ENCODE measurements around the gene PDE10A.
"Not testable (repeated sequence)": the region's sequence is repeated elsewhere in the genome, so short reads cannot be mapped to it uniquely, and the experiment has no call there.

PDE10A gene

DNA sequence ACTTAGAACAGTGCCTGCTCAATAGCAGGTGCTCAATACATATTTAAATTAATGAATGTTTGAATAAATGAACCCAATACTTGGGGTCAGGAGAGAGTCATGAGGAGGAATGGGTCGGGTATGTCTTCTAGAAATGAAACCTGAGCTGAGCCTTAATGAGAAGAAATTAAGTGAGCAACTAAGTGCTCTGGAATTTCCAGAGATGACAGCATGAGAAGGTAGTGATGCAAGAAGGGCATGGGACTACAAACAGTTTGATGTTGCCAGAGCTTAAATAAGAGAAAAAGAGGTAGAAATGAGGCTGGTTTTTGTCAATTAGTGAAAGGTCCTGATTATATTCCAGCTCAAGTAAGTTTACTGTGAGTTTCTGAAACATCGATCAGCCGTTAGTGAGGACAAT lies 82.9 kb downstream of the PDE10A start:
- no peak for DNase-seq

DNA sequence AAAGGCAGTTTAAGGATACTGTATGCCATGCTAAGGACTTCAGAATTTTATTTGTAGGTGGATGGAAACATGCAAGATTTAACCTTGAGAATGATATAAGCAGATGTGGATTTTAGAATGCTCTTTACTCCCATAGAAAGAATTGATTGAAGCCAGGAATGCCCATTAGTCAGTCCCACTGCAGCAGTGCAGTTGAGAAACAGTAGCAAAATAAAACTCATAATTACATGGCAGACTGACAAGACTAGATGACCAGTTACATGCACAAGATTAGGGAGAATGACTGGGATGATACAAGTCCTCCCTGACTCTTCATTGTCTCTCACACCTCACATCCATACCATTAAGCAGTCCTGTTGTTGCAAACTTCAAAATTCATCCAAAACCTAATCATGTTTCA lies 83.9 kb downstream of the PDE10A start:
- no peak for DNase-seq

DNA sequence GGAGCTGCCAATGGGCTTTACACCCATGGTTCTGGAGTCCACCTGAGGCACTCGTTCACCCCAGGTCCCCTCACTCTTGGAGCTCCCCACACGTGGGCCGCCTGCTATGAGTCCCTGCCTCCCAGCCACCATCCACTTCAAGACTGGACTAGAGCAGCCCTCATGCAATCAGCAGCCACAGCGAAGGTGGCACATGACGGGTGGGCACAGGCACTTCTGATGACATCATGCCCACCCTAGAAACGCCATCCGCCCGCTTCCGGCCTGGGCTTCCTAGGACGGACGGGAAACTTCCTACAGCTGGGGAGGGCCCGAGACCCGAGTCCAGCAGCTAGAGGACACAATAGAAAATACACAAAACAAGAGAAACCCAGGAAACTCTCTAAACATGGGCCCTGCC lies 85.5 kb downstream of the PDE10A start:
- DNase-seq = no peak

DNA sequence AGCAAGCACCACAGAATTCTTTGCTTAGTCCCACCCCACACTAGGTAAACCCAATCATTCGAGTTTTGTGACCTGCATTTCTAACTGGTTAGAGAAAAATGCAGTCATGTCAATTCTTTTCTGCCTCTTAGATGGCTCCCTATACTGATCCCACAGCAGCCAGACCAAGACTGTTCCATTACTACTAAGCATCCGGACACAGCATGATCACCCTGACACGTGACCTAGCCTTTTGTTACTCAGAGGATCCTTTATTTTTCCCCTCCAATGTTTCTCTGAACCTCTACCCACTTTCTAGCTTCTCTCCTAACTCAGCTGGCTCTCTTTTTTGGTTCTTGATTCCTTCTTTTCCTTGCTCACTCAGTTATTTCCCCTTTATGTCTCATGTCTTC lies 87.9 kb downstream of the PDE10A start:
- DNase-seq = no peak

DNA sequence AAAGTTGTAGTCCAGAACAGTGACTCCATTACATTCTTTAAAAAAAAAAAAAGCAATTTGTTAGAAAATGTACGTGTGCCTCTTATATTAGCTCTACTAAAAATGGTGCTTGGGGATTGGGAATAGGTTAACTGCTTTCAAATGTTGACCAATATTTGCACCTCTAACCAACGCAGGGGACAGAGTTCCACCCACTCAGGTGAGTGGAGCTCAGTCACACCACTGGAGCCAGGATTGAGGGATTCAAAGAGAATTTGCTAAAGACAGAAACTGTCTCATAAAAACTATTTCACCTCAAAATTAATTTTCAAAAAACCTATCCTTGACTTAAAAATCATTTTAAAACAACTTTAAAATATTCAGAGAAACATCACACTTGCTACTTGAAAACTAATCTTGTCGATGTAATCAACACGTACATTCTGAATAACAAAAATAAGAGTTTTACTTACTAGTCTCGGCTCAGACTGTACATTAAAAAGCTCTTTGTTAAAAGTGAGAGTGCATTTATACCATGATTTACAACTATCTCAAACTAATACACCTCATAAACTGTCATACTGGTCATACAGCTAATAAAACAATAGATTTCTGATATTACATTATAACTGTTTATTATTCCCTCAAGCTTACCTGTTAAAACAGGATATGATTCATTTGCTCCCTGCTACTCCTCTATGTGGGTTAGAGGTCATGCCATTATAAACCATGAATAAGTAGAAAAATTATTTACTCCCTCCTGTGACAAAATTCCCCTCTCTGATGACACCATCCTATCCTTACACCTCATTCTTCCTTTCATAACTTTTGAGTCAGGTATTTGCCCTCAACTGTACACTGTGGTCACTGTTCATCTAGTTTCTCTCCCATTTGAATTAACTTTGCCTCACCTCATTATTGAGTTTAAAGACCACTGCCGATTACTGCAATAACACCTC lies 88.6 kb downstream of the PDE10A start:
- DNase-seq = no peak

DNA sequence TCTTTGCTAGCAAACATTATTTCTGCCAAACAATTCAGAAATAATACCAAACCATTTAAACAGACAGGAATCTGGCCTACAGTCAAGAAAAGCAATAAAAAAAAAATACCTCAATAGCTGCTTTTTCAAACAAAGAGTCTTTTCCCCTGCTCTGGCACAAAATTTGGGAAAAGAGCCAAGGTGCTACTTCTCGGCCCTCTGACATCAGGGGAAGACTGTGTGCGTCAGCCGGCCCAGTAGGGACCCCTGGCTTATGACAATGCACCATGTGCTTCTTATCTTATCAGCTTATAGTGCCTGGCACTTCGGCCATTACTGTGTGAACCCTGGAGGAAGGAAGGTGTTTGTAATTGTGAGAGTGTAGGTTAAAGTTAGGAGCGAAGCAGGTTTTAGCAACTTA lies 89.4 kb downstream of the PDE10A start:
- DNase-seq = no peak

DNA sequence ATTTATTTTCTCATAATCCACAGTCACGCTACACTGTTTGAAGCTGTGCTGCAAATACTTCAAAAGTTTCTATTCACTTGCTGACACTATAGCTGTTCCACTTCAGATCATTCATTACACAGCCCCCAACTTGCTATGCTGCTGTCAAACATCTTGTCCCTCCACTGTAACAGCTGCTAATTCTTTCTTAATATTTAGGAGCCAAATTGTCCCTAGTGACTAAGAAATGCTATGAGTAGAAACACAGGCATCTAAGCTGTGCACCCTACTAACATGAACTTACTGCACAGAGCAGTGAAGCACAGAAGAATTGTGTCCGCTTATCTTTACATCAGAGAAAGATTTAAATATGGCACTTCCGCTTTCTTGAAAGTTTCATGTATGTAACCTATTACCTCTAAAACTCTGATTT lies 91.3 kb downstream of the PDE10A start:
- DNase-seq = no peak

DNA sequence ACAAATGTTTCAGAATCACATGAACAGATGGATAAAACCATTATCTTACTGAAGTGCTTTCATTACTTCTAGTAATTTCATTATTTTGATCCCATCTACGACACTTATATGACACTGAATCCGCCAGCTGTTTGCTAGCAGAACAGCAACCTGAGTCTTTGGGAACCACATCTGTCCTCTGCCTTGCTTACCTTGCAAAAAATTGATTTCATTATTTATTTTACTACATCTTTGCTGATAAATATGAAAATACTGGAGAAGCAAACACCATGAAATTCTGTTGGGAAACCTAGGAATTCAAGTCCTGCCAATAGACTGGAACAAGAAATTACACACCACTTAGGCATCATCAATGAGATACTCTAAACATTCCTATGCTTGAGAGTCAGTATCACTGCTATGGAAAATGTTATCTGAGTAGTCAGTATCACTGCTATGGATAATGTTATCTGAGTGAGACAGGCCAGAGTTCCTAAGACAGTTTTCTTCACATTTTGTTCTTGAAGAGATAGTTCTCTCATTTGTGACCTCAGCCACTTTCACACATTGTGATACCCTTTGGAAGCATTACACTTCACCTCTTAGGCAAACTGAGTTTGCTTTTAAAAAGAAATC lies 91.9 kb downstream of the PDE10A start:
- DNase-seq = no peak

DNA sequence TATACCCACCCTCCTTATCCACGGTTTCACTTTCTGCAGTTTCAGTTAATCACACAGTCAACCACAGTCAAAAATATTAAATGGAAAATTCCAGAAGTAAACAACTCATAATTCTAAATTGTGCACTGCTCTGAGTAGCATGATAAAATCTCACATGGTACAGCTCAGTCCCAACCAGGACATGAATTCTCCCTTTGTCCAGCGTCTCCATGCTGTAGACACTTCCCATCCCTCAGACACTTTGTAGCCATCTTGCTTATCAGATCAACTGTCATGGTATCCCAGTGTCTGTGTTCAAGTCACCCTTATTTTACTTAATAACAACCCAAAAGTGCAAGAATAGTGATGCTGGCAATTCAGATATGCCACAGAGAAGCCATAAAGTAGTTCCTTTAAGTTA lies 94.7 kb downstream of the PDE10A start:
- DNase-seq = no peak

DNA sequence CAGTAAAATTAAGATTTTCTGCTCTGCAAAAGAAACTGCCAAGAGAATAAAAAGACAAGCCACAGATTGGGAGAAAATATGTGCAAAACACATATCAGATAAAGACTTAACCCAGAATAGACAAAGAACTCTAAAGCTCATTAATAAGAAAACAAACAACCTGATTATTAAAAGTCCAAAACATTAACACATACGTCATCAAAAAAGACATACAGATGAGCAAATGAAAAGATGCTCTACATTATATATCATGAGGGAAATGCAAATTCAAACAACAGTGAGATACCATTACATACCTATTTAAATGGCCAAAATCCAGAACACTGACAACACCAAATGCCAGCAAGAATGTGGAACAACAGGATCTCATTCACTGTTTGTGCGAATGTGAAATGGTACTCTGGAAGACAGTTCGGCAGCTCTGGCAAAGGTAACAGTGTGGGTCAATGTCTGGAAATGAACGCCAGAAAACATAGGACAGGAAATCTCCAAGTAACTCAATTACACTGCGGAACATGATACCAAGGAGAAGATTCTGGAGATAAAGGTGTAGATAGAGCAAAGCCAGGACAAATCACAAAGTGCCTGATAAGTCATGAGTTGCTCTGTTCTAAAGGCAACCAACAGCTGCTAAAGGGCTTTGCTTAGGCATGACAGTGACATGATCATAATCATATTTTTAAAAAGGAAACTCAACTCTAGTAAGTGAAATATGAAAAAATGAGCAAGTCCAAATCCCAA lies 96.8 kb downstream of the PDE10A start:
- no peak for DNase-seq

DNA sequence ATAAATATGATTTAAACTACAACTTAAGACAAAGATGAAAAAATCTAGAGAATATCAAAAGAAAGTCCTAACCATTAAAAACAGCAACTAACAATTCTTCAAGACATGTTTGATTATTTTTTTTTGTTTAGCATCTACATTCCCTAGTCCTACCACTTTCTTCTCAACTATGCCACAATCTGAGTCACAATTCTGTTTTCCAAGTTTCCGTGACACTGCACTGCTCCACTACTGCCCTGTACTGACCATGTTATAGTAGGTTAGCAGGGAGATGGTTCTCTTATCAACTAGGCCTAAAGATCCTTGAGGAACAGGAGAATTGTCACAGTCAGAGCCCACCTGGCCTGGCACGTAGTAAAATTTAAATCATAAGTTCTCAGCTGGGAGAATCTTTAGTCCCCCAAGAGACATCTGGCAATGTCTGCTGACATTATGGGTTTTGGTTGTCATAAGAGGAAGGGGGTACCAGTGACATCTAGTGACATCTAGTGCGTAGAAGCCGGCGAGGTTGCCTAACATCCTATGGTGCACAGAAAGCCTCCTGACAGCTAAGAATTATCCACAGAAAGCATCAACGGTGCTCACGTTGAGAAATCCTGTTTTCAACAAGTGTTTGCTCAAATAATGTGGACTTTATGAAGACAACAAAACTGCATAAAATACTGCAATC lies 100.5 kb downstream of the PDE10A start:
- DNase-seq = no peak

DNA sequence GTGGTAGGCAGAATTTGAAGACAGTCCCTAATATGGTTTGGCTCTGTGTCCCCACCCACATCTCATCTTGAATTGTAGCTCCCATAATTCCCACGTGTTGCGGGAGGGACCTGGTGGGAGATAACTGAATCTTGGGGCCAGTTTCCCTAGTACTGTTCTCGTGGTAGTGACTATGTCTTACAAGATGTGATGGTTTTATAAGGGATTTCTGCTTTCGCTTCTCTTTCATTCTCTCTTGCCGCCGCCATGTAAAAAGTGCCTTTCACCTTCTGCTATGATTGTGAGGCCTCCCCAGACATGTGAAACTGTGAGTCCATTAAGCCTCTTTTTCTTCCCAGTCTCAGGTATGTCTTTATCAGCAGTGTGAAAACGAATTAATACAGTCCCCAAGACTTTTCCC lies 103.4 kb downstream of the PDE10A start:
- DNase-seq = no peak

DNA sequence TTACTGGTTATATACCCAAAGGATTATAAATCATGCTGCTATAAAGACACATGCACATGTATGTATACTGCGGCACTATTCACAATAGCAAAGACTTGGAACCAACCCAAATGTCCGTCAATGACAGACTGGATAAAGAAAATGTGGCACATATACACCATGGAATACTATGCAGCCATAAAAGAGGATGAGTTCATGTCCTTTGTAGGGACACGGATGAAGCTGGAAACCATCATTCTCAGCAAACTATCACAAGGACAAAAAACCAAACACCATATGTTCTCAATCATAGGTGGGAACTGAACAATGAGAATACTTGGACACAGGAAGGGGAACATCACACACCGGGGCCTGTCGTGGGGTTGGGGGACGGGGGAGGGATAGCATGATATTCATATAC lies 104.9 kb downstream of the PDE10A start:
- DNase-seq = not testable (repeated sequence)

DNA sequence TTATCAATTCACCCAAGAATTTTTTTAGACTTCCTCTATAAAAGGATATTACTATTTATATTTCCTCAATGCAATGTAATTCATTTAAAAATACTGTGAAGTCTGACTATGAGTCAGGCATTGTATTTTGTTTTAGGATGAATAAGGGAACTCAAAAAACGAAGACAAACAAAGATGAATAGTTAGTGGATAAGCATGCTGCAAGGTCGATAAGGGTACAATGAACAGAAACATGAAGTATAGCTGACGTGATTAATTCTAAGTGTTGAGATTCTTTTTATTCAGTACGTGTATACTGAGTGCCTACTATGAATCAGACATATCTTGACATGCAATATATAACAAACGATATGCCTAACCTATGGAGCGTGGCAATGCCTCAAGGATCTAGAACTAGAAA lies 105.4 kb downstream of the PDE10A start:
- DNase-seq = no peak

DNA sequence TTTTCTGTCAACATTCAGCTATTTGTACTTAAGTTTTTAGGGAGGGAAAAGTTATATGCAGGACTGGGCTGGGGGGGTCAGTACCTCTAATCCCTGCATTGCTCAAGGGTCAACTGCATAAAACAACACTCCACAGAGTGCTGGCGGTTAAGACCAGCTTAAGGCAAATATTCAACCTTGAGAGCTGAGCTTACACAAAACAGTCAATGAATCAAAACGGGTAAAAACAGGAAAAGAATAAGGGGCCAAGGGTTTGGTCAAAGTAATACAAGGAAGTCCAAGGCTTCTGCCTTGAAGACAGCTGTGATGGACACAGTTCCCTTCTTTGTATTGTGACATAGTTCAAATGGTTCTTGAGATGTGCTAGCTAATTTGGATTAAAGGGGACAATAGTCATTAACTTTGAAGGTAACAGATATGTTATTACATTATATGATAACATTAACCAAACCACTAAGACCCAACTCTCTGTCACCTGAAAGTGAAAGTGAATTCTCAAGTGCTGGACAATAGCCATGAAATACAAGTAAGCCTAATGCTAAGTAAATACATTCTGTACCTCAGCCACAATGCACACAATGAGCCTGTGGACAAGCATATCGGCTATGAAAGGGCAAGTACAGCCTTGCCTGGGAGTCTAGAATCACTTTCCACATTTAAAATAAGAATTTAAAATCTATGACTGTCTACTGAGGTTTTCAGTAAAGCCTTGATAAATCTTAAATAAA lies 106.8 kb downstream of the PDE10A start:
- DNase-seq = no peak

DNA sequence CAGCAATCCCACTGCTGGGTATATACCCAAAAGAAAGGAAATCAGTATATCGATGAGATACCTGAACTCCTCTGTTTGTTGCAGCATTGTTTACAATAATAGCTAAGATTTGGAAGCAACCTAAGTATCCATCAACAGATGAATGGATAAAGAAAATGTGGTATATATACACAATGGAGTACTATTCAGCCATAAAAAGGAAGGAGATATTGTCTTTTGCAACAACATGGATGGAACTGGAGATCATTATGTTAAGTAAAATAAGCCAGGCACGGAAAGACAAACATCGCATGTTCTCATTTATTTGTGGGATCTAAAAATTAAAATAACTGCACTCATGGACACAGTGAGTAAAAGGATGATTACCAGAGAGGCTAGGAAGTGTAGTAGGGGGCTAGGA lies 108.4 kb downstream of the PDE10A start:
- not testable (repeated sequence) for DNase-seq

DNA sequence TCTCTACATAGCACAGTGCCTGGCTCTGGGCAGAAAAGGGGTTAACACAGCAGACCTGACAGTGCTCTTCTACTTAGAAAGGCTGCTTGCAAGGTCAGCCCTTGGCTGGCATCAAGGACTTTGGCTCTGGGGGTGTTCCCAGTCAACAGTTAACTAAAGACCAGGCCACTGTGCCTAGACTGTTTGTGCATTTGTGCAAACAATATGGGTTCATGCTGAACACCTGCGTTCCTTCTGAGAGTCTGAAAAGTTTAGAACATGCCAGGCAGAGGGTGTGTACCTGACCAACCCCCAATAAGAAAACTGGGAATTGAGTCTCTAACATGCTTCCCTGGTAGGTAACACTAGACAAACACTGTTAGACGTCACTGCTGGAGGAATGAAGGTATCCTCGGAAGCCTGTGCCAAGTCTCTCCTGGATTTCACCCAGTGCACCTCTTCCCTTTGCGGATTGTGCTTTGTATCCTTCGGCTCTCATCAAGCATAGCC lies 110.7 kb downstream of the PDE10A start:
- DNase-seq = no peak

DNA sequence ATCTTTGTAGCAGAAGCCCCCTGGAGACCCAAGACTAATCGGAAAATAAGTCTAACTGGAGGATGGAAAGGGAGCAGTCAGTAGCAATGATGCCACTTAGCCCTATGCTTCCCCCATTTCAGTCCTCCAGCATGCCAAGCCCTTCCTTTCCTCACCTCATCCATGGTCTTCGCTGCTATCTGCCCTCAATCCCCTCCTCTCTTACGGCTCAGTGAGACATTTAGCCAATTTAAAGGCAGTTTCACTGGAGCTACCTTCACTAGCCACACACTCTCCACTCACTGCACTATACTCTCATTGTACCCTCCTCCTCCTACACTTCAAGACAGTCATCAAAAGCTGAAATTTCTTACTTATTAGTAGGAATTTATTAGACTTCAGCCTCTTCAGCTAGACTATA lies 111.2 kb downstream of the PDE10A start:
- no peak for DNase-seq

DNA sequence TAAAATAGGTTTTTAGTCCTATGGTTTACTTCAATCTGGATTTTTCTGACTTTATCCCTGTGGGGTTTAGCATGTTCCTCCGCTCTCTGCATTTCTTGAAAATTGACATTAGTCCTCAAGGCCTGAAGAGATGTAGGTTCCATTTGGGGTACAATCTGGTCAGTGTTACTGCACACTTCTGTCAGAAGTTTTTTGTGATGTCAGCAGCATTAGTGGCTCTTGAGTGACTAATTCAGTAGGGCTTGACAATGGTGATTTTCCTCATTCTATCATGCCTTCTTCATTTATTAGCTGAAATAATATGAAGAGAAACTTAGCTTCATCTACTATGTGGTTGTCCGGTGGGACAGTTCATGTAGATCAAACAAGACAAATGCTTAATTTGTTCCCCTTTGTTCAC lies 114.6 kb downstream of the PDE10A start:
- no peak for DNase-seq

DNA sequence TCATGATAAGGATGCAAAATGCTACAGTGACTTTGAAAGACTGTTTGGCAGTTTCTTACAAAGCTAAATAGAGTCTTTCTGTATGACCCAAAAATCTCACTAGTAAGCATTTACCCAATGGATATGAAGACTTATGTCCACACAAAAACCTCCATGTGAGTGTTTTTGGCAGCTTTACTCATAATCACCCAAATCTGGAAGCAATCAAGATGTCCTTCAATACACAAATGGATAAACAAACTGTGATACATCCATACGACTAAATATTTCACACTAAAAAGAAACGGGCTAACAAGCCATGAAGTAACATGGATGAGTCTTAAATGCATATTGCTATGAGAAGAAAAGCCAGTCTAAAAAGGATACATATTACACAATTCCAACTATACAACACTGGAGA lies 117.2 kb downstream of the PDE10A start:
- no peak for DNase-seq

DNA sequence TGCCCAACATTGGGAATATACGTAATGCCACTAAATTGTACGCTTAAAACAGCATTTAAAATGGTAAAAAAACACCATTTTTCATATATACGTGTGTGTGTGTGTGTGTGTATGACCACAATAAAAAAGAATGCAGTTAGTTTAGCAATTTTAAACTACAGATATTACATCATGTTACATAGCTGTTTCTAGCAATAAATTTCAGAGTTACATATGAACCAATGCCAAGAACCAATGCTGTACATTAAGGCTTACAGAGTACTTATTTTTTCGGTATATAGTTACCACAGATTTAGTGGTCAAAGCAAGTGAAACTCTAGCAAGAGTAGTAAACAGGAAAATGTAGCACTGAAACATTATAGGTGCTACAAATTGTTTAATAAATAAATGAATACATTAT lies 119.3 kb downstream of the PDE10A start:
- no peak for DNase-seq

DNA sequence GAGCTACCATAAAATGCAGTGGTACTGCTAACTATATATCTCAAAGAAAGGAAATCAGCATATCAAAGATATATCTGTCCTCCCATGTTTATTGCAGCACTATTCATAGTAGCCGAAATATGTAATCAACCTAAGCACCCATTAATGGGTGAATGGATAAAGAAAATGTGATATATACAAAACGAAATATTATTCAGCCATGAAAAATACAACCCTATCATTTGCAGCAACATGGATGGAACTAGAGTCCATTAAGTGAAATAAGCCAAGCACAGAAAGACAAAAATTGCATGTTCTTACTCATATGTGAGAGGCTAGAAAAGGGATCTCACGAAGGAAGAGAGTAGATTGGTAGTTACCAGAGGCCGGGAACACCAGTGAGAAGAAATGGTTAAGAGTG lies 126.1 kb downstream of the PDE10A start:
- no peak for DNase-seq

Data from T-helper 1 cell (primary cell).